Dendritic cell treated with granulocyte-macrophage colony-stimulating factor and Interleukin-4, amounts not matched to agents 40 ng/mL and 50 ng/mL, for 4 days (primary cell): ENCODE results near the gene PNMA1.

ENCODE experiments used
- H3K27ac Mint-ChIP-seq: one replicate; pipeline ENCODE4 v1.8.0; 2022; ENCODE audit warnings: mild to moderate bottlenecking, mixed read lengths
- H3K27me3 Mint-ChIP-seq: one replicate; pipeline ENCODE4 v1.8.0; 2022; ENCODE audit warnings: mild to moderate bottlenecking, mixed read lengths
- H3K36me3 Mint-ChIP-seq: one replicate; pipeline ENCODE4 v1.8.0; 2022; ENCODE audit warnings: low read depth, mixed read lengths
- H3K4me1 Mint-ChIP-seq: one replicate; pipeline ENCODE4 v1.8.0; 2022; ENCODE audit warnings: low read depth, mixed read lengths
- H3K4me3 Mint-ChIP-seq: one replicate; pipeline ENCODE4 v1.8.0; 2022; ENCODE audit warnings: mild to moderate bottlenecking, moderate library complexity, mixed read lengths
- H3K9me3 Mint-ChIP-seq: one replicate; pipeline ENCODE4 v1.8.0; 2022; ENCODE audit warnings: mixed read lengths
- intact Hi-C: fragments of 100-400 bp; cut with micrococcal nuclease; formaldehyde crosslinking; loops from one replicate; pipeline ENCODE4 v1.15.0; 2022

PNMA1 gene

DNA sequence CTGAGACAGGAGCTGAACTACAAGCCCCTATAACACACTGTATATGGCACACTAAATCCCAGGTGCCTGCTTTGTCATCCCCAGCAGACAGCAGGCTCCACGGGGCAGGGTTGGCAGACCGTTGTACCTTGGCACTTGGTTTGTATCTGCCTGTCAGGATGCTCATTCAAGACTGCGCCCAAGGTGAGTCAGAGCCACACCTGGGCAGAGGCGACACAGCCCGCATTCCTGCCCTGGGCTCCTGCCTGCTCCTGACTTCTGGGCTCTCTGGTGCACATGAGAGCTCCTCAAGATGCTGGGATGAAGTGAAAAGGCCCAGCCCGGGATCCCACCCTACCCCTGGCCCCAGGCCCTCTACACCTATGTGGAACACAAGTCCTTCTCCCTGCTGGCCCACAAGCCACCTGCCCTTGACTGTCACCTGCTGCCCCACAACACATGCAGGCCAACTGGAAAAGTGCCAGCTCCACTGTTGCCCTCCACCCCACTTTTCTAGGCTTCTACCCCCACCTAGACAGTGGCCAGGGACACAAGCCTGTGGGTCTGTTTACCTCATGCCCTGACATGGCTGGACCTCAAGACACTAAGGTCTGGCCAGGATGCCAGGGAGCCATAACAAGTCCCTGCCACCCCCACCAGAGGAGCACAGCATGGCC is 30.8 kb upstream of the PNMA1 start:
- Mint-ChIP-seq H3K4me3 (no peak overlapping the region), H3K36me3 (peaks cover 21% of the 10 kb centered on the region), H3K4me1 (peaks cover 97% of the 10 kb centered on the region), H3K27ac (peak overlapping the region; percentile 73), H3K27me3 (no peaks in the 10 kb centered on the region), H3K9me3 (no peaks in the 10 kb centered on the region)
- intact Hi-C loops = no loop called here

- H3K4me3 Mint-ChIP-seq = peak overlapping the region; percentile 35
Measured at GRCh38 chr14:73744175-73744867, 30.1 kb upstream of the PNMA1 start.

GRCh38 chr14:73743431-73743931 is 29.3 kb upstream of the PNMA1 start:
- Mint-ChIP-seq H3K27me3 (no peaks in the 10 kb centered on the region), H3K4me3 (peak overlapping the region; percentile 27), H3K9me3 (no peaks in the 10 kb centered on the region), H3K4me1 (peaks cover 96% of the 10 kb centered on the region), H3K36me3 (peaks cover 36% of the 10 kb centered on the region), H3K27ac (peak overlapping the region; percentile 73)
- intact Hi-C loops = no loop called here

More at GRCh38 chr14:73744175-73744867, 30.1 kb upstream of the PNMA1 start:
- Mint-ChIP-seq H3K27ac (peak overlapping the region; percentile 73), H3K9me3 (no peaks in the 10 kb centered on the region), H3K4me1 (peaks cover 98% of the 10 kb centered on the region), H3K36me3 (peaks cover 28% of the 10 kb centered on the region), H3K27me3 (no peaks in the 10 kb centered on the region)
- intact Hi-C loops = no loop called here

- Mint-ChIP-seq H3K9me3 (no peaks in the 10 kb centered on the region), H3K27ac (peak overlapping the region; percentile 73), H3K4me3 (no peak overlapping the region), H3K27me3 (no peaks in the 10 kb centered on the region), H3K4me1 (peaks cover 88% of the 10 kb centered on the region), H3K36me3 (peaks cover 44% of the 10 kb centered on the region)
- intact Hi-C loops = no loop called here
Measured at GRCh38 chr14:73742520-73743238, 28.5 kb upstream of the PNMA1 start.

GRCh38 chr14:73741876-73742519 is 27.8 kb upstream of the PNMA1 start:
- H3K4me3 Mint-ChIP-seq = peak overlapping the region; percentile 58
- H3K27ac Mint-ChIP-seq = peak overlapping the region; percentile 72
- intact Hi-C loops = no loop called here
- H3K4me1 Mint-ChIP-seq = peaks cover 81% of the 10 kb centered on the region
- H3K36me3 Mint-ChIP-seq = peaks cover 48% of the 10 kb centered on the region
- H3K27me3 Mint-ChIP-seq = no peaks in the 10 kb centered on the region
- no peaks in the 10 kb centered on the region for H3K9me3 Mint-ChIP-seq

DNA sequence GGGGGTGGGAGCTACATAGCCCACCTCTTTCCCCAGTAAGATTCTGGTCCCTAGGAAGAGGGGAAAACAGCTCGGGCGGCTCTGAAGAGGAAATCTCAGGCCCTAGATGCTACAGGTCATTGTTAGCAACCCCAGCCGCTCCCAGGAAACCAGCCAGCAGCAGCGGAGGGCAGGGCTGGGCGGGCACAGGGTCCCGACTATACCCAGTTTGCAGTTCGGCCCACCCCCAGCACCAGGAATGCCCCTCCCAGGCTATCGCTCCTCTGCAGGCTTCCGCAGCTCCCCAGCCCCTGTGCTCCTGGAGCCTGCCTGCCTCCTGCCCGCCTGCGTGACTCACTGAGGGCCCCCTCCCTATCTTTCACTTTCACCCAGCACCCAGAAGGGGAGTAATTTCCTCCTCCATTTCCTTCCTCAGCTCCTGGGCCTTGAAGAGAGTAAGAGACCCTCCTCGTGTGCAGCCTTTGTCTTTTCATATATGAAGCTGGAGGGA is 27.2 kb upstream of the PNMA1 start:
- no peaks in the 10 kb centered on the region for H3K27me3 Mint-ChIP-seq
- intact Hi-C loops = no loop called here
- H3K4me3 Mint-ChIP-seq = peak overlapping the region; percentile 58
- peak overlapping the region; percentile 72 for H3K27ac Mint-ChIP-seq
- peaks cover 48% of the 10 kb centered on the region for H3K36me3 Mint-ChIP-seq
- no peaks in the 10 kb centered on the region for H3K9me3 Mint-ChIP-seq
- peaks cover 76% of the 10 kb centered on the region for H3K4me1 Mint-ChIP-seq

DNA sequence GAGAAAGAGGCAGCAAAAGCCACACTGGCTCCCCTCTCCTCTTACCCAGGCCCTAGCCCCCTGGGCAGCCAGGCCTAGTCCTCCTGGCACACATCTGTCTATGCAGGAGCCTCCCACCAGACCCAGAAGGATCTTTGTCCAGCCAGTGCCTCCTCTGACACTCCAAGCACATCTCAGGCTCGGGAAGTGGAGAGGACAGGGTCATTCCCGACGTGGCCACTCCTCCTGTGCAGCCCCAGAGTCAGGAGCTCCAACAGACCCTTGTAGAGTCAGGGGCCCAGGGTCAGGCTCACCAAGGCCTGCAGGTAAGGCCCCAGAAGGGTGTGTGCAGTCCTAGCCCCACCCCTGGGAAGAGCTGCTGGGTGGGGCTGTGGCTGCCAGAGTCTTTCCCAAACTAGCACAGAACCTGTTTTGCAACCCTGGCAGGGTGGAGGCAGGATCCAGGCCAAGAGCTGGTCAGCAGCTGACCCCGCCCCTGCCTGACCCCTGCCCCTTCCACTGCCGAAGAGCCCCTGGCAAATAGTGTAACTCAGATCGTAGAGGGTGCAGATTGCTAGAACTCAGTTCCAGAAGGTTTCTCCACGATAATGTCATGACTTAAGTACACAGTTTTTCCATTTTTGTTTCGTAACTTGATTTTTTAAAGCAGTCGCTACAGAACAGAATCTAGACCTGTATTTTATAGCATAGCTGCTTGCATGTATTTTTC is 26.6 kb upstream of the PNMA1 start:
- Mint-ChIP-seq H3K4me3 (peak overlapping the region; percentile 58), H3K4me1 (peaks cover 69% of the 10 kb centered on the region), H3K9me3 (no peaks in the 10 kb centered on the region), H3K36me3 (peaks cover 54% of the 10 kb centered on the region), H3K27ac (peak overlapping the region; percentile 72), H3K27me3 (no peaks in the 10 kb centered on the region)
- intact Hi-C loops = no loop called here

DNA sequence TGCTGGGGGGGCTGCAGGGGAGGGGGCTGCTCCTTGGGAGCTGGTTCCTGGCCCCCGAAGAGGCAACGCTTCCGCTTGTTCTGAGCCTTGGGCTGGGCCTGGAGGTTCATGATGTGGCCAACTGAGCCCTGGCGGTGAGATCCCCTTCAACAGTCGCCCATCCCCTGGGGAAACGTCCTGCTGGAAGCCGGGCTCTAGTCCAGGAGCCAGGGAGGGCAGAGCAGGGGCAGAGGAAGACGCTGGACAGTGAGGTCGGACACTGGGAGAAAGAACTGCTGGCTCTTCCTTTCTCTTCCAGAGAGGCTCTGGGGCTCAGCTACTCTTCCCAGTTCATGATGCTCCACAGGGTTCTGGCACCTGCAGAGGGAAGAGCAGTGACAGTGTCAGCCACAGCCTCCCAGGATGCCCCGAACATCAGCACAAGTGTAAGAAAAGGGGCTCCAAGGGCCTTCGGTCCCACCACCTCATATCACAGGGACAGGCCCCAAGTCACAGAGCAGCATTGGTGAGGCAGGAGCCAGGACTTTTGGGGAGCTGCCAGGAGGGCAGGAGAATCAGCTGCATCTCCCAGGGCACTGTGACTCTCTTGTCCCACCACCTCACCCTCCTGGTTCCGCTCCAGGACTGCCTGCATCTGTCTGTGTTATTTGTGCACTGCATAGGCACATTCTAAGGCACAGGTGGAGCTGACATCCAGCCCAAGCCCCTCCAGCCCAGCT is 25.9 kb upstream of the PNMA1 start:
- H3K9me3 Mint-ChIP-seq = no peaks in the 10 kb centered on the region
- peak overlapping the region; percentile 72 for H3K27ac Mint-ChIP-seq
- H3K36me3 Mint-ChIP-seq = peaks cover 61% of the 10 kb centered on the region
- H3K4me1 Mint-ChIP-seq = peaks cover 62% of the 10 kb centered on the region
- intact Hi-C loops = no loop called here
- H3K27me3 Mint-ChIP-seq = no peaks in the 10 kb centered on the region
- H3K4me3 Mint-ChIP-seq = no peak overlapping the region

DNA sequence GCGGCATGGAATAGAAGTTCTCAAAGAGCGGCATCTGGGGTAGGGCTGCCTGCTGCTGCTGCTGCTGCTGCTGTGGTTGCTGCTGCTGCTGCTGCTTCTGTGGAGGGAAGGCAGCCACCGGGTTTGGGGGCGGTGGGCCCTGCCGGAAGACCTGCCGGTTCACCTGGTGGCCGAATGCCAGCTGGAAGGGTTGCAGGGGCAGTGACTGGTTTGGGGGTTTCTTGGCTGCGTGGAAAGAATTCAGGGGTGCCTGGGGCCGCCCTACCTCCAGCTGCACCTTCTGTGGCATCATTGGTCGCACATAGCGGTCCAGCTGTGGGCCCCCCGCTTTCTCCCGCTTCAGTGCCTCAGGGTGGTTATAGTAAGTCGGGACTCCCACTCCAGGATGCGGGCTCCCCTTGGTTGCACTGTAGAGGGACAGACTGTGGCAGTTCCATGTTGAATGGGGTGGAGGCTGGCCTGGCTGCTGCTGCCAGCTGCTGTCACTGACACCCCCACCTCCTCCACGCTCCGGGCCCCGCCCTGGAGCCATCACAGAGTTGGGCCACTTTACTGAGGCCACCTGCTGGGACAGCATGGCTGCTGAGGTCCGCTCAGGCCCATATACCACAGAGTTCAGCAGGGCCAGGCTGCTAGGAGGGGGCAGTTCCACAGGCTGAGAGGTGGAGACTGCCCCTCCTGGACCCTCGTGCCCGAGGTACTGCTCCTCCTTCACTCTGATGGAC is 25.2 kb upstream of the PNMA1 start:
- peaks cover 63% of the 10 kb centered on the region for H3K36me3 Mint-ChIP-seq
- H3K27ac Mint-ChIP-seq = peak overlapping the region; percentile 72
- H3K4me1 Mint-ChIP-seq = peaks cover 55% of the 10 kb centered on the region

GRCh38 chr14:73738518-73739173 is 24.5 kb upstream of the PNMA1 start:
- no peaks in the 10 kb centered on the region for H3K27me3 Mint-ChIP-seq
- H3K36me3 Mint-ChIP-seq = peaks cover 70% of the 10 kb centered on the region
- H3K9me3 Mint-ChIP-seq = no peaks in the 10 kb centered on the region
- intact Hi-C loops = no loop called here
- H3K27ac Mint-ChIP-seq = no peak overlapping the region
- H3K4me1 Mint-ChIP-seq = peaks cover 48% of the 10 kb centered on the region
- H3K4me3 Mint-ChIP-seq = no peak overlapping the region

More for the DNA sequence above, 25.2 kb upstream of the PNMA1 start:
- H3K4me3 Mint-ChIP-seq = no peak overlapping the region
- no peaks in the 10 kb centered on the region for H3K27me3 Mint-ChIP-seq
- H3K9me3 Mint-ChIP-seq = no peaks in the 10 kb centered on the region
- intact Hi-C loops = no loop called here

- peaks cover 30% of the 10 kb centered on the region for H3K4me1 Mint-ChIP-seq
- intact Hi-C loops = no loop called here
- H3K9me3 Mint-ChIP-seq = no peaks in the 10 kb centered on the region
- no peak overlapping the region for H3K27ac Mint-ChIP-seq
- H3K36me3 Mint-ChIP-seq = peaks cover 85% of the 10 kb centered on the region
- no peaks in the 10 kb centered on the region for H3K27me3 Mint-ChIP-seq
- no peak overlapping the region for H3K4me3 Mint-ChIP-seq
Measured at GRCh38 chr14:73736842-73737241, 22.7 kb upstream of the PNMA1 start.

DNA sequence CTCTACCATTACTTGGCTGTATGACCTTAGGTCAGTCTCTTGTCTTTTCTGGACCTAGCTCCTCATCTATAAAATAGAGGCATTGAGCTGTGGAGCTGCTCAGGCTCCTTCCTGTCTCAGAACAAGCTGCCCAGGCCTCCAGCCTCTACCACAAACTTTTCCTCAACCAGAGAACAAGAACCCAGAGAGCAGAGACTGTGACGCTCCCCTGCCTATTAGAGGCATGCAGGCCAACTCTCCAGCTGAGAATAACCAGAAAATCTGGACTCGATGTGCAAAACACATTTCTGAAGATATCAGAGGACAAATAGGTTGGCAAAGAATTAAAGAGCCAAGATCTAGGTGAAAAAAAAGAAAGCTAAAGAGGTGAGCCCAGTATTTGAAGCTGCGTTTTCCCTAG is 17.8 kb upstream of the PNMA1 start:
- Mint-ChIP-seq H3K4me1 (peaks cover 17% of the 10 kb centered on the region), H3K27me3 (no peaks in the 10 kb centered on the region), H3K36me3 (peaks cover 97% of the 10 kb centered on the region), H3K9me3 (no peaks in the 10 kb centered on the region), H3K4me3 (no peak overlapping the region), H3K27ac (no peak overlapping the region)
- intact Hi-C loops = no loop called here
